HG03039 (cell line): ENCODE results near the gene ZSCAN12.
"Not testable (repeated sequence)": the region's sequence is repeated elsewhere in the genome, so short reads cannot be mapped to it uniquely, and the experiment has no call there.

Experiments used
- ATAC-seq: cut with Tn5 transposase; IDR thresholded peaks from one replicate; pipeline ENCODE4 v1.9.1; 2021; ENCODE audit warnings: mild to moderate bottlenecking, moderate library complexity; ENCODE audit not compliant: unreplicated experiment

The ZSCAN12 gene

DNA sequence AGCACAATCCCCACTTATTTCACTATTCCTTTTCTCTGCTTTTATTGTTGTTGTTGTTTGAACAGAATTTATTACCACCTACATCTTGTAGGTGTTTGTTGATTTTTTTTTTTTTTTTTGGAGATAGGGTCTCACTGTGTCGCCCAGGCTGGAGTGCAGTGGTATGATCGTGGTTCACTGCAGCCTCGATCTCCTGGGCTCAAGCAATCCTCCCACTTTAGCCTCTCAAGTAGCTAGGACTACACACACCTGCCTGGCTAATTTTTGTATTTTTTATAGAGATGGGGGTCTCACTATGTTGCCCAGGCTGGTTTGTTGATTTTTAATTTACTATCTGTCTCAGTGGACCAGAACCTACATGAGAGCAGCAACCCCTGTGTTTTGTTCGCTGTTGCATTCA, 3.6 kb downstream of the ZSCAN12 start:
- ATAC-seq, result no peak

- no peak for ATAC-seq
Observed at GRCh38 chr6:28393912-28394662, 5.5 kb downstream of the ZSCAN12 start.

DNA sequence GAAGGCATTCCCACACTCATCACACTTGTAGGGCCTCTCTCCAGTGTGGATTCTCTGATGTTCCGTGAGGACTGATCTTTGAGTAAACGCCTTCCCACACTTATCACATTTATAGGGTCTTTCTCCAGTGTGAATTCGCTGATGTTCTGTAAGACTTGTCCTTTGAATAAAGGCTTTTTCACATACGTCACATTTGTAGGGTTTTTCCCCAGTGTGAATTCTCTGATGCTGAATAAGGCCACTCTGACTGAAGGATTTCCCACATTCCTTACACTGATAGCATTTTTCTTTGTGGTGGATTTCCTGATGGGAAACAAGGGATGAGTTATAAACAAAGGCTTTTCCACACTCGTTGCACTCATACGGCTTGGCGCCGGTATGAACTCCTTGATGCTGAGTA, 8.9 kb downstream of the ZSCAN12 start:
- no peak for ATAC-seq

DNA sequence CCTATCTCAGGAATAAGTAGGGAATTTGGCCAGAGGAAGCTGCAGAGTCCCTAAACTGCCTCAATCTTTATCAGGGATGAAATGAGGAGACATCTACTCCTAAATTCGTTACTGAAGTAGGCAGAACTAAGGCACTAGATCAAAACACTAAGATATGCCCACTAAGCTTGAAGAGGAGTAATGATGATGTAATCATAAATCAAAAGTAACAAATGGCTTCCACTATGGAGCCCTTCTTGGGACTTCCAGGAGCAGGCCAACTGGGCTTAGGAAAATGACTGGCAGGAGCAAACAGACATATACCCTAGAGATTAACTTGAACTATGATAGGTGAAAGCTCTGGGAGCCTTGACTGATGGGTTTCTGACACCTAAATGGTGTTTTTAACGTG, 15.4 kb downstream of the ZSCAN12 start:
- no peak for ATAC-seq

DNA sequence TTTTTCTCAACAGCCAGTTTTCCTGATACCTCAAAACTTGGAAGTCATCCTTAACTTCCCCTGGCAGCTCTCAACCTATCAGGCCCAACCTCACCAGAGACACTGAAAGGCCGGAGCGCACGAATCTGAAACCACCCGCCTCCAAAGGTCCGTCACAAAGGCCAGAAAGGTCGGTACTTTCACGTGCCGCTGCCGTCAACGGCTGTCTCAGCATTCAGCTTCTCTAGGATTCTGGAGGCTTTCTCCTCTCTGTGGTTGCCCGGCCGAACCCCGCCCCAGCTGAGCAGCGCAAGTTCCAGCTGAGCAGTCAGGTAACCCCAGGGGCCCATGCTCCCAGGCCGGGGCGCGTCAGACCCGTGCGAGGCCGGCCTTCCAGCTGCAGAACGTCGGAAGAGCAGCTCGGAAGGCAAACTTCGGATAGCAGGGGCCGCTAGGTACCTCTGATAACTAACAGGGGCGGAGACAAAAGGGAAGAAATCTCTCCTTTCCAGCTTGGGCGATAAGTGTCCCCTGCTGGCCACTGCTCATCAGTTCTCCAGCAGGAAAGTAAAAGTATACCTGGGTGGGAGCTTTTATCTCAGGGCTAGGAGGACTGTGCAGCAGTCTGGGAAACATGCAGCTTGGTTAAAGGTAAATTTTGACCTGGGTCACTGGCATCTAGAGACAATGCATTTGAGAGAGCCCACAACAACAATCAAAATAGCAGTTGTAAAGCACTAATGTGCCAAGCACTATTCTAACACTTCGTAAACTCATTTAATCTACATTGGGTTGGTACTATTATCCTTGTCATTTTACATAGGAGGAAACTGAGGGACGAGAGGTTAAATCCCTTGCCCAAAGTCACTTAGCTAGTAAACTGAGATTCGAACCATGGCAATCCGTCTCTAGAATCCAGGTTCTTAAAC, 16.1 kb downstream of the ZSCAN12 start:
- peak; percentile 85 for ATAC-seq

- no peak for ATAC-seq
Observed at GRCh38 chr6:28380381-28380780, 19.2 kb downstream of the ZSCAN12 start.

- no peak for ATAC-seq
Observed at GRCh38 chr6:28378644-28379043, 20.9 kb downstream of the ZSCAN12 start.

DNA sequence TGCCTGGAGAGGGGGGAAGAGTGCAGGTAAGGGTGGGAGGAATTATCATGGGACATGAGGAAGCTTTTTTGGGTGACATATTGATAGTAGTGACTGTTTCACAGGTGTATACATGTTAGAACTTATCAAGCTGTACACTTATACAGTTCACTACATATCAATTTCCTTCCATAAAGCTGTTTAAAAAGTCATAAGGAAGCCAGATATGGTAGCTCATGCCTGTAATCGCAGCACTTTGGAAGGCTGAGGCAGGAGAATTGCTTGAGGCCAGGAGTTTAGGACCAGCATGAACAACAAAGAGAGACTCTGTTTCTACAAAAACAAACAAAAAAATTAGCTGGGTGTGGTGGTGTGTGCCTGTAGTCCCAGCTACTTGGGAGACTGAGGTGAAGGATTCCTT, 21.7 kb downstream of the ZSCAN12 start:
- ATAC-seq, result no peak

GRCh38 chr6:28373925-28374324, 25.6 kb downstream of the ZSCAN12 start:
- no peak for ATAC-seq

- peak; percentile 54 for ATAC-seq
Observed at GRCh38 chr6:28371706-28372451, 27.7 kb downstream of the ZSCAN12 start.

- ATAC-seq, result no peak
Observed at GRCh38 chr6:28371280-28371679, 28.3 kb downstream of the ZSCAN12 start.

GRCh38 chr6:28370440-28370839, 29.1 kb downstream of the ZSCAN12 start:
- no peak for ATAC-seq

- ATAC-seq, result no peak
Observed at GRCh38 chr6:28369463-28369862, 30.1 kb downstream of the ZSCAN12 start.

DNA sequence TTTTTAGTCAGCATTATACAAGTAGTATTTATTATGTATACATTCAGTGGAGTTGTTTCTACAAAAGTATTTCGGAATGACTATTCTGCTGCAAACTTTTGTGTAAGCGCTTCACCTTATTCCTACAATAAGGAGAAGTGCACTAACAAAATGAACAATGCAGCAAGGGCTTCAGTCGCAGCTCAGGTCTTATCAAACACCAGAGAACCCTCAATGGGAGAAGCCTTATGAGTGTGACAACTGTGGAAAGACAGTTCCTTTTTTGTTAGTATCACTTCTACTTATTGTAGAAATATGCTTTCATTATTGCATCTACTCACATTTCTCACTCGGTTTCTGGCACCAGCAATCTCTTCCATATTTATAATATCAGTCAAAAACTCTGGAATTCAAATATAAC, 31.0 kb downstream of the ZSCAN12 start:
- ATAC-seq, result peak; percentile 57

DNA sequence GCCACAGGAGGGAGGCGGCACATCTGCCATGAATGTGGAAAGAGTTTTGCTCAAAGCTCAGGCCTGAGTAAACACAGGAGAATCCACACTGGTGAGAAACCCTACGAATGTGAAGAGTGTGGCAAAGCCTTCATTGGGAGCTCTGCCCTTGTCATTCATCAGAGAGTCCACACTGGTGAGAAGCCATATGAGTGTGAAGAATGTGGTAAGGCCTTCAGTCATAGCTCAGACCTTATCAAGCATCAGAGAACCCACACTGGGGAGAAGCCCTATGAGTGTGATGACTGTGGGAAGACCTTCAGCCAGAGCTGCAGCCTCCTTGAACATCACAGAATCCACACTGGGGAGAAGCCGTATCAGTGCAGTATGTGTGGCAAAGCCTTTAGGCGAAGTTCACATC, 34.0 kb downstream of the ZSCAN12 start:
- ATAC-seq, result not testable (repeated sequence)

- no peak for ATAC-seq
Observed at GRCh38 chr6:28360961-28361360, 38.6 kb downstream of the ZSCAN12 start.

GRCh38 chr6:28359562-28359961, 40.0 kb downstream of the ZSCAN12 start:
- not testable (repeated sequence) for ATAC-seq

DNA sequence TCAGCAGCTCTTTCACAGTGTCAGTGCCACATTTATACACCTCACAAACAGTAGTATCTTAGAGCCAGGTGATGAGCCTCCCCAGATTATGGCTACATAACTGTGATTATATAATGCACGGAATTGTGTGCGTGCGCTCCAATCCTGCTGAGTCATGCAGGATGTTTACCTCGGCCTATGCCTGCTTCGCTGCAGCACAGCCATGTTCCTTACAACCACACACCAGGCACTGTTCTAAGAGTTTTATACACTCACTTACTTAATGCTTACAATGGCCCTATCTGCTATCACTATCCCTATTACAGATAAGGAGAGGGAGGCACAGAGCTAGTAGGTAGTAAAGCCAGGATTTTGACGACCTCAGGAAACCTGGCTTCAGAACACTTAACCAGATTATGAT, 42.5 kb downstream of the ZSCAN12 start:
- ATAC-seq, result no peak

DNA sequence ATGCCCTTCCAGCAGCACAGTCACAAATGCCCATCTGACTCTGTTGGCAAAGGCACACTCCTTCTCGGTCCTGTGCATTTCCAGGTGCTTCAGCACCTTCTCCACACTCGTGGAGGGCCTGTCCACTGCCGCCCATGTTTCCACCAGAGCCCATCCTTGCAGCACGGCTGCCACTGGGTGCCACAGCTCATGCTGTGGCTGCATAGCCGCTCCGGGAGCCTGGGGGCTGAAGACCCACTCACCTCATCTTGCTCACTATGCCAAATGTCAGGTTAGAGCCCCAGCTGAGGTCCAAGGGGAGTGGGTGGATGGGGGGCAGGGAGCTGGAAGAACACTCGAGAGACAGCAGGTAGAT, 42.9 kb downstream of the ZSCAN12 start:
- no peak for ATAC-seq

- no peak for ATAC-seq
Observed at GRCh38 chr6:28355743-28356665, 43.5 kb downstream of the ZSCAN12 start.
